HG02981 (cell line): Measurements from ENCODE around the gene COPB1.

ENCODE experiments used
- ATAC-seq: cut with Tn5 transposase; IDR thresholded peaks from one replicate; pipeline ENCODE4 v1.9.1; 2021; ENCODE audit warnings: mild to moderate bottlenecking, moderate library complexity; ENCODE audit not compliant: unreplicated experiment

Gene COPB1

DNA sequence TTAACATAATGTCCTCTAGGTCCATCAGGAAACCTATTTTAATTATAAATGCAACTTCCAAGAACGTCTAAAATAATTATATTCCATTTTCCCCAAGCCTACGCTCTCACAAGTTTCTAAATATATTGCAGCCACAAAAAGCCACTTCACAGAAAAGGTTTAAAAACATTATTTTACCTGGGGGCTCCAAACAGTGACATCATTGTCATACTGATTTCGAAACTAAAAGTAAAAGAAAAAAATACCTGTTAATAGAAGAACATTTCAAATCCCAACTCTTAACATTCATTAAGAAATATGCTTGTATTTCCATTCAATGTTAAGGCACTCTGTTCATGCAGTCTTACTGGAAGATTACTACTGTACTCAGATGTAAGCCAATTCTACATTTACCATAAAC is 19.2 kb upstream of the COPB1 start:
- no peak for ATAC-seq

DNA sequence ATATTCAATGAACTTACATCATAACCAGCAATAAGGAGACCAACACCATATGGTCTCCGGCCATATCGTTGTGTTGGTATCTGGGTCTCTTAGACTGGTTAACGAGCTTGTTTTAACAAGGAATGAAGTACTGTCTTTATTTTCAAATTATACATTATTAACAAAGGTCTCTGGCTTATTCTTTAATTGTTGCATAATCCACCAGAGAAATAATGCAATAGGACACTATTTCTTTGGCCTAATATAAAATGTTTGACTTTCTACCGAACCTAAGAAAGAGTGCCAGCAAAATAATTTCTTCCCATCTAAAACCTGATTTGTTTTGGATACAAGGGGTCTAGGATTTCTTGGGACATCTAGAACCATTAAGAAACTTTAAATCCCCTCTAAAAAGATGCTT is 14.2 kb upstream of the COPB1 start:
- no peak for ATAC-seq

DNA sequence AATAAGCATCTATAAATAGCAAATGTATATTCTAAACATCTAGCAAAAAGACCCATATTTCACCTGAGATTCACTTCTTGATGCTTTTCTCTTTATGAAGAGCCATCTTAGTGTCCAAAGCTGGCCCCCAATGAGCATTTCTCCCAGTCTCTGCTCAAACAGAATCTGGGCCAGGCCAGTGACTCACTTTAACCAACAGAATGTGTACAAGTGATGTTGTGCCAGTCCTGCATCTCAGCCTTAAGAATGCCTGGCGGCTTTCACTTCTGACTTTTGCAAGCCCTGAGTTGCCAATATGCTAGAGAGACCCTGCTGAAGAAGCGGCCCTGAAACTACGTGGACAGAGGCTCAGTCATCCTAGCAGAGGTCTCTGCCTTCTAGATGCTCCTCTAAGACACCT is 6.9 kb upstream of the COPB1 start:
- ATAC-seq, result no peak

DNA sequence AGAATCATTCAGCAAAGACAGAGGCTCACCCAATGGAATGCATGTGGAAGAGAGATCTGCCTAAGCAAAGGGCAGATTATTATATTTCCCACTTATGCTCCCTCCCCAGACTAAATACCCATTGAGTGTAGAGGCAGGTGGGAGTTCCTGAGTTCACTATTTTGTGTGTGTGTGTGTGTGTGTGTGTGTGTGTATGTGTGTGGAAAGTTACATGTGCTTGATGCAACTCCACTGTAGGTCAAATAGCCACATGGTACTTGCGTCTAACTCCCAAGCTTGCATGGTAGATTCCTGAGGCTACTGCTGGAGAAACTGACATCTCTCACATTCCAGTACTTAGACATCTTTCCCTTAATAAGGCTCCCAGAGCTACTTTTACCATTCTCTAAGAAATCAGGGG is 3.4 kb upstream of the COPB1 start:
- no peak for ATAC-seq

GRCh38 chr11:14502039-14502438 is 2.4 kb upstream of the COPB1 start:
- ATAC-seq, result no peak

- peak; percentile 53 for ATAC-seq
Observed at GRCh38 chr11:14500181-14500651, 605 bp upstream of the COPB1 start.

DNA sequence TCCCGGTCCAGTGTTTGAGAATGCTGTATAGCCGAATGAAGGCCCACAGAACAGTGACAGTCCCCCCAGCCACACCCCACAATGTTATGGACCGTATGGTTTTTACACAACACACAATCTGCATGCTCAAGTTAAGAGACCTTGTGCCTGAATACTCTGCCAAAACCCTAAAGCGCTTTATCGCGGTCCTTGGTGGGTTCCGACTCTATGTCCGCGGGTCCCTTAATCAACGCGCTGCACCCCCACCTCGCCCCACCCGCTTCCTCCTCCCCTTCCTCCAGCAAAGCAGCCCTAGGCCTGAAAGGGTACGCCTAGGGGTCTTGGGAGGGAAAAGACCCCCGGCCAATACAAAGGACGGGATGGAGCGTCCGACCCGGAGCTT is 442 bp downstream of the COPB1 start:
- peak; percentile 16 for ATAC-seq

GRCh38 chr11:14480716-14481115 is 18.9 kb downstream of the COPB1 start:
- no peak for ATAC-seq

- ATAC-seq, result no peak
Observed at GRCh38 chr11:14471127-14471526, 28.5 kb downstream of the COPB1 start.

DNA sequence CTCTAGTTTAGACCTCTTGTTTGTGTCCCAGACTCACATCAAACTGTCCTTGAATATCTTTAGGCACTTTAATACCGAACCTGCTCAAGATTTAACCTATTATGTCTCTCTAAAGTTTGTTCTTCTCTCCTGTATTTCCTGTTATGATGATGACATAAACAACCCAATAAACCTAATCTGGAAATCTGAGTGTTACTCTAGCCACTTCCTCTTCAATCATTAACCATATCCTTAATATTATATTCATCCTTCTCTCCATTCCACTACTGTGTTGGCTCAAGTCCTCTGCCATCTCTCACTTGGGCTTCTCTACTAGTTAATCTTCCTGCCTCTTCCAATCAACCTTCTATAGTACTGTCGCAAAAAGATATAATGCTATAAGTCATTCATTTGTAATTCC is 36.0 kb downstream of the COPB1 start:
- no peak for ATAC-seq

DNA sequence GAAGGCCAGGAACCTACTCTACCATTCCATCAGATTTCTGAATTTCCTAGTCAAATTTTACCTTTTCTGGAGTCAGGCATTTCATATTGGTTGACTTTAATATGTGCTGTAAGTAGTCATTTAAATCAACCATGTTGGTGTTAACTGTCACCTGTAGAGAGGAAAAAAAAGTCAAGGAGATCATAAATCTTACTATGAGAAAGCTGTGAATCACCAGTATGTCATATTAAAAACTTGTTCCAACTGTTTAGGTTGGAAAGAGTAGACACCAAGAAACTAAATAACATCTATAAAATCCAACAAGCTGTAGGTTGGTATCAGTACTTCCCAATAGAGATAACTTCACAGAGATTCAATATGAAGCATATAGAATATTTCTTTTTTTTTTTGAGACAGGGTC is 39.5 kb downstream of the COPB1 start:
- ATAC-seq, result no peak

GRCh38 chr11:14458377-14458776 is 41.2 kb downstream of the COPB1 start:
- no peak for ATAC-seq

DNA sequence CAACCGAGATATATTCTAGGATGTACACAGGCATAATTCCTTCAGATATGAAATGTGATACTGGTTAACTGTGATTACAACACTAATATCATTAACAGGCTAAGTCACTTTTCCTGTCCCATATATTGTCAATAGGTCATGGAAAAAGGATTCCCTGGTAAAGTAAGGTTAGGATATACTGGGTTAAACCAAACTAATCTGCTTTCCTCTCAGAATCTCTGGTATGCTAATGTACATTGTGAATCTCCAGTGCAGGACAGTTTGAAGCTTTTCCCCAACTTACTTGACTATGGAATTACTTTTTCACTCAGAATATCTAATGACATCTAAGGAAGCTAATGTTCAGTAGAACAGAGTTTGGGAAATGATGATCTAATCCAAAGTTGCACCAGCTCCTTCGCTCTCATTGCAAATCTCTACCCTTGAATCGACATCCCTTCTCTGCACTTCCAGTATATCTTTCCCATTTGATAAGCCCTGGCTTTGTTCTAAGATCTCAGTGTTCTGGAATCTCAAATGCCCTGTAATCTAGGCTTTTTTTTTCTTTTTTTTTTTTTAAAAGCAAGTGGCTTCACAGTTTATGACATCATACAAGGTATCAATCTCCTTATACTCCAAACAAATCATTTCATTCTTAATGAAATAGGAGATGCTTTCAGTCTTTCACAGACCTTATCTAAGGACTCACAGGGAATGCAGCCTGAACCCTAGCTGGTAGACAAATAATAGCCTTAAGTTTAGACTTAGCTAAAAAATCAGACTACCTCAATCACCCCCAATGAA is 43.8 kb downstream of the COPB1 start:
- no peak for ATAC-seq

DNA sequence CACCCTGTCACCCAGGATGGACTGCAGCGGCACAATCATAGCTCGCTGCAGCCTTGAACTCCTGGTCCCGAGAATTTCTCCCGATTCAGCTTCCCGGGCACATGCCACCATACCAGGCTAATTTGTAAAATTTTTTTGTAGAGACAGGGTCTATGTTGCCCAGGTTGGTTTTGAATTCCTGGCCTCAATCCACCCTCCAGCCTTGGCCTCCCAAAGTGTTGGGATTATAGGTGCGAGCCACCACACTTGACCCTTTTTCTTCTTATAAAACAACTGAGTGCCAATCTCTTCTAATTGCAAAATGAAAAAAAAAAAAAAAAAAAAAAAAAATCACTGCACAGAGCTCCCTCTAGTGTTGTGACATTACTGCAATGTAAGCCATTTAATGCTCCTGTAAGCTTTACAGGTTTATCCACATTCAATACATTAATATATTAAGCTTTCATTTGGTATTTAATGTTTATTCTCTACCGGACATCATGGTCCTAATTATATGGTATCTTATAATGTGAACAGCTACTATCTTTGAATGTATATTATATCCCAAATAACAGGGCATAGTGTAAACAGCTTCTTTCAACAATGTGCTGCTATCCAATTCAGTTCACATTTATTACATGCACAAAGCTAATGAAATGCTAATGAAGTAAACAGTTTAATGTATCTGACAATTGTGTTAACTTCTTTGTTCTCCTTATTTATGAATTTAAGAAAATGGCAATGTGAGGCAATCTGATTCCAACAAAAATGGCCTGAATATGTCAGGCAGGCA is 44.6 kb downstream of the COPB1 start:
- ATAC-seq, result no peak

GRCh38 chr11:14451825-14452224 is 47.8 kb downstream of the COPB1 start:
- ATAC-seq, result peak; percentile 59

GRCh38 chr11:14449302-14449714 is 50.3 kb downstream of the COPB1 start:
- no peak for ATAC-seq

DNA sequence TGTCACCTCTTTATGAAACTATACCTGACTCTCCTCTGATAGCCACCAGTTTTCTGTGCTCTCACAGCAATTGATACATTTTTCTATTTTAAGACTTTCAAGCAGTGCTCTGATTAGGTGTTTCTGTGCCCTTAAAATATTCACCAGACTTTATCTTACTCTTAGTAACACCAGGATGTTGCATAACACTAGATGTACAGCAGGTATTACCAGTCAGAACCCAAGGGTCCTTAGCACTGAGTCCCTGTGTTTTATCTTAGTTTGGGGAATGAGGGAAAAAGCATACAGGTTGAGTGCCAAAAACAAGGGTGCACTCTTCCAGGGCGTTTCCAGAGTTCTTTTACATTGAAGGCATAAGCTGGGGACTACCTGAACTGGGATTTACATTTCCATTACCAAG is 51.4 kb downstream of the COPB1 start:
- ATAC-seq, result no peak

- ATAC-seq, result peak; percentile 74
Observed at GRCh38 chr11:14446701-14447169, 52.9 kb downstream of the COPB1 start.

DNA sequence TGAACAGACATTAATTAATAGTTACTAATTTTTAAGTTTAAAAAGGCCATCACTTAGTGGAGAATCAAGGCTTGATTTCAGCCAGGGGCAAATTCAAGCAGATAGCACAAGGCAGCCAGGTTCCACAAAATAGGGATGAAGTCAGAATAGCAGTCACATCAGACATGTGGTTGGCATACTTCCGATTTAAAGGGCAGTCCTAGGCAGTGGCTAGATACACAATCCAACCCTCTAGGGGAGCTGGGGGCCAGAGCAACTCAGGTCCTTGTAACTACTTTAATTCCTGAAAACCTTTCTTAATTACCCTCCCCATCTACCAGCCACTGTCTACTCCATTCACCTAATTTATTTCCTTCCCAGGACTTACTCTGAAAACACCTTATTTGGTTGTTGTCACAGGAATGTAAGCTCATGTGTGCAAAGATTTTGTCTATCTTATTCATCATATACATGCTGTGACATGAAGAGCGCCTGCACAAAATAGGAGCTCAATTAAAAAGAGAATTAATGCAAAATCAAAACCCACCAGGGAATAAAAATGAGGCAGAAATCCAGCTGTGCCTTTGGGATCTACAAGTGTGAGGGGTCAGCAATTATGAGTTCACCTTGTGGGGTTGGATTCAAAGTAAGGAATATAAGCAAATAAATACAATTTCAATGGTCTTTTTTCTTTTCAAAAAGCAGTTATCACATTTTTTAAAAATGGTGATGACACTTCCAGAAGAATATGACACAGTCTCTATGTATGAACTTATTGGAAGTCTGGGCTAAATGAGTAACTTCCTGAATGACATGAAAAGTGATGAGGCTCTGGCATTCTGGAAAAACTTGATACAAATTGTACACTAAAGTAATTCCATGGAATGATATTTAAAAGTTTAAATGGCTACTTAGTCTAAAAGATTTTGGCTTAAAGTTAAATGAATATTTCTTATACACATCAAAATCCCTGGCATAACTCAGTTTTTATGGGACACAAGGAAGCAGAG is 53.8 kb downstream of the COPB1 start:
- ATAC-seq, result no peak

DNA sequence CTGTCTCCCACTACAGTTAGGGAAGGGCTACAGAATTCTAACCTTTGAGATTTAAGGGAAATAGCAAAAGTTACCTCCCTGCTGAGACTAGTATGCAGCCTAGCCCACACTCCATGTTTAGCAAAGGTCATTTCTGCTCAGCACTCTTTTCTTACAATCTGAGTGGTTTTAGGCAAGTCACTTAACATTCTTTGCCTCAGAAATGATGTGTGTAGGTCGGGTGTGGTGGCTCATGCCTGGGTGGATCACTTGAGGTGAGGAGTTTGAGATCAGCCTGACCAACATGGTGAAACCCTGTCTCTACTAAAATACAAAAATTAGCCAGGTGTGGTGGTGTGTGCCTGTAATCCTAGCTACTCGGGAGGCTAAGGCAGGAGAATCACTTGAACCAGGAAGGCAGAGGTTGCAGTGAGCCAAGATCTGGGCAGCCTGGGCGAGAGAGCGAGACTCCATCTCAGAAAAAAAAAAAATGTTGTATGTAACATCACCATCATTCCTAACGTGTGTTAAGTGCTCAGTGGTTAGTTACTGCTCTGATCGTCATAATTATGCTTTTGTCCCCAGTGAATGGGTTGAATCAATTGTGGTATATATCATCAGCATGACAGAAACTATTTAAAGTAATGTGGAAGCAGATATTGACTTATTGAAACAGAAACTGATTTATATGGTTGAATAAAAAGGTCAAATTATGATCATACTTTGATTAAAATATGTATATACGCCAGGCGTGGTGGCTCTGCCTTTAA is 55.0 kb downstream of the COPB1 start:
- ATAC-seq, result no peak
